Measurements from ENCODE around the gene PLEKHA6.
A peak's percentile ranks its signal among the peaks of the same experiment; 100 is the strongest.

PLEKHA6 gene

GRCh38 chr1:204203206-204203767 lies 156.4 kb downstream of the PLEKHA6 start:
- no peak for DNase-seq

DNA sequence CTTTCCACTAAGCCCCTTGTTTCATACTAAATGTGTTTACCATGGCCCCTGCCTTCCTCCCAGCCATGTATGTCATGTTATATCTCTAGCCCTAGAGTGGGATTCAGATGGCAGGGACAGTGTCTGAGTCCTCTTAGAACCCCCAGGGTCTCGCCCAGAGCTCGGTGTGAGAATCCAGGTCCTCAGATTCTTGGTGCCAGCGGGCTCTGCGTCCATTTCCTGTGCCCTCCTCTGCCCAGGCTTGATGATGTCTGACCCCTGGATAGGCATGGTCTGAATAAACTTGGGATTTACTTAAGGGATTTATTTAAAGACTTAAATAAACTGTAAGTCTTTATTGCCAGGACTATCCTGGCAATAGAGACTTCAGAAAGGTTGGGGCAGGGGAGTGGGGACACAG lies 157.2 kb downstream of the PLEKHA6 start:
- no peak for DNase-seq

GRCh38 chr1:204201348-204202040 lies 158.2 kb downstream of the PLEKHA6 start:
- no peak for DNase-seq

- no peak for DNase-seq
Observed at GRCh38 chr1:204199579-204199978, 160.2 kb downstream of the PLEKHA6 start.

DNA sequence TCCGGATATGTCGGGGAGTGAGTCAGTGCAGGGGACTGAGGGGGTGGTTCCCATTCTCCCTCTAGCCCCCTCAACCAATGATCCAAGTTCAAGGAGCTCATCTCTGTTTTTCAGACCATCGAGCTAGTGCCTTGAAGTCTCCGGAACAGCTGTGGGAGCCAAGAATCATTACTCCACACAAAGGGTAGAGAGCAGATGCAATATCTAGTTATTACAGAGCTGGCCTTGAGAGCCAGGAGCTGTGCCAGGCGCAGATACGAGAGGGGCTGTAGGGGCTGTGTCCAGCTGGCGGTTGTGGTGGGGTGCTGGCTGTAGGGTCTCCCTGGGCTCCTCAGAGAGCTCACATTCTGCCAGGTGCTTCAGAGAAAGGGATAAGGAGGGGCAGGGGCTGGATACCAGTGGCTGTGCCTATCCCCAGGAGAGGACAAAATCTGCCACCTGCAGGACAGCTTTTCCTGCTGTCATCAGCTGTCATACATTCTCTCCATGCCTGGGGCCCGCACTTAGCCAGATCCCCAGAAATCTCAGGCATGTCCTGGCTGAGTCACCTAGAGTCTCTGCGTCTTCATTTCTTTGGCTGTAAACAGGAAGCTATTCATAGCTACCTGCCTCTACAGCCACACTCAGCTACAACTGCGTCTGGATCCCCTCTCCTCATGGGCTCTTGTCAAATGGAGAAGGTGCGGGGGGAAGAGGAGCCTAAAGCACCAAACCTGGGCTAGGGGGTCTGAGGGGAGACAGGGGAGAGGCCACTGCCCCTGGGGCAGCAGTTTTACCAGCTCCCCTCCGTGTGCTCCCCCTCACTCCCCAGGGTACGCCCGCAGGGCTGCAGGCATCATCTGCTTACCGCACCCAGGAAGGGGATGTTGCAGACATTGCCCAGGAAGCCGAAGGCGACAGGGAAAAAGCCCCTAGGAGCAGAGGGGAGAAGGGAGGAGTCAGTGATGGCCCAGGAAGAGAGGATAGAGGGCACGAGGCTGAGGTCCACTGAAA lies 161.1 kb downstream of the PLEKHA6 start:
- no peak for DNase-seq

- DNase-seq = no peak
Observed at GRCh38 chr1:204197068-204197467, 162.7 kb downstream of the PLEKHA6 start.

DNA sequence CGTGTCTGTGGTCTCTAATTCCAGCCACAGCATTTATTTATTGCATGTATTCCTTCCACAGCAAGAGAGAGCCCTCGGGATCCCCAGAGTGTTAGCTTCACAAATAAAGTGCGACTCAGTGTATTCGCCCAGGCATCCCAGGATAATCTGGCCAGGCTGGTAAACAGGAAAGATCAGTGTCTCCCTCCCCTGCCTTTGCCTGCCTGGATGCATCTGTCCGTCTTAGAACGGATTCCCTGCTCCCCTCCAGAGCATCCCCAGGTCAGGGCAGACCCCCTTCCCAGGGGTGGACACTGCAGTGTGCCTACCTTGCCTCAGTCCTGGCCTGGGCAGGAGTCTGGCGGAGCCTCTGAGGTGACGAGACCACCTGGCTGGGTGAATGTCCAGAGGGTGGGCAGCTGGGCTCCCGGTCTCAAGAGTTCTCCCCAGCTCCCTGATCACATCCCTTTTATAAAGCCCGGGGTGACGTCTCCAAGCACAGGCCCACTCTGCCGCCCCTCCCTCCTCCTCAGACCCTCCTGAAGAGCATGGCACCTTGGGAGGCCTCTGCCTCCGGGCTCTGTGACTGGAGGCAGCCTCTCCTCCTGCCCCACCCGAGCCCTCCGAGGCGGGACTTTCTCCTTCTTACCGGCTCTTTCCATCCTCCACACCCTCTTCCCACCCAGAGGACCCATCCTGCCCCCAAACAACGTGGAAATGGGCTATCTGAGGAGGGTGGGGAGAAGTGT lies 163.5 kb downstream of the PLEKHA6 start, which contains the start of gene KISS1:
Gene KISS1, minus strand, starts transcription at position 424 of the 728 bp plus-strand sequence. CDS start 3,615 bp downstream, outside the sequence.
- no peak for DNase-seq

GRCh38 chr1:204194771-204195170 lies 165.0 kb downstream of the PLEKHA6 start:
- DNase-seq = no peak

GRCh38 chr1:204194080-204194479 lies 165.6 kb downstream of the PLEKHA6 start:
- DNase-seq = no peak

DNA sequence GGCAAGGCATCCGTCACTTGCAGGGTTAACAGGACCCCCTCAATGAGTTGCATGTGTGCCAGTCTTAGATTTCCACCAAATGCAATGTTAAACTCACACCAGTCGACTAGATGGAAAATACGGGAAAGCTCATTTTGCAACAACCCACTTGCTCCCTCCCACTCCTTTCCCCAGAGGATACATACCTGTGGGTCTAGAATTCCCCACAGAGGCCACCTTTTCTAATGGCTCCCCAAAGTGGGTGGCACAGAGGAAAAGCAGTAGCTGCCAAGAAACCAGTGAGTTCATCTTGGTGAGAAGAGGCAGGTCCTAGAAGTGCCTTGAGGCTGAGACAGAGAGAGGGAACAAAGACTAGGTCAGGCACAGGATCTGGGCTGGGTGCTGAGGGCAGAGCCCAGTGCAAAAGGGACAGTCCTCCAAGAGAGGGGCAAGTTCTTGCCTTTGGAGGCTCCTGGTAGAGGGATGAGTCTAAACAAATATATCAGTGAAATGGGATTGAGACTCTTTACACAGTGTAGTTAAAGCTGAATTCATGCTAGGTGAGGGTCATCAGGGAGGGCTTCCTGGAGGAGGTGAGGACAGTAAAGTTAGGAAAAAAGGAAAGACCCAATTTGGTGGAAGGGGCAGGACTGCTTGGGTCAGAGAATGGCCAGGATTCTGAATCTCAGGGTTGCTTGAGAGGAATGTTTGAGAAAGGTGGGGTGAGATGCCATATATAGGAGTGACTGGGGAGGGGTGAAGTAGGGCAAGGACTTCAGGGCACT lies 167.0 kb downstream of the PLEKHA6 start:
- no peak for DNase-seq

- no peak for DNase-seq
Observed at GRCh38 chr1:204192046-204192445, 167.7 kb downstream of the PLEKHA6 start.

GRCh38 chr1:204191456-204191855 lies 168.3 kb downstream of the PLEKHA6 start:
- DNase-seq = no peak

DNA sequence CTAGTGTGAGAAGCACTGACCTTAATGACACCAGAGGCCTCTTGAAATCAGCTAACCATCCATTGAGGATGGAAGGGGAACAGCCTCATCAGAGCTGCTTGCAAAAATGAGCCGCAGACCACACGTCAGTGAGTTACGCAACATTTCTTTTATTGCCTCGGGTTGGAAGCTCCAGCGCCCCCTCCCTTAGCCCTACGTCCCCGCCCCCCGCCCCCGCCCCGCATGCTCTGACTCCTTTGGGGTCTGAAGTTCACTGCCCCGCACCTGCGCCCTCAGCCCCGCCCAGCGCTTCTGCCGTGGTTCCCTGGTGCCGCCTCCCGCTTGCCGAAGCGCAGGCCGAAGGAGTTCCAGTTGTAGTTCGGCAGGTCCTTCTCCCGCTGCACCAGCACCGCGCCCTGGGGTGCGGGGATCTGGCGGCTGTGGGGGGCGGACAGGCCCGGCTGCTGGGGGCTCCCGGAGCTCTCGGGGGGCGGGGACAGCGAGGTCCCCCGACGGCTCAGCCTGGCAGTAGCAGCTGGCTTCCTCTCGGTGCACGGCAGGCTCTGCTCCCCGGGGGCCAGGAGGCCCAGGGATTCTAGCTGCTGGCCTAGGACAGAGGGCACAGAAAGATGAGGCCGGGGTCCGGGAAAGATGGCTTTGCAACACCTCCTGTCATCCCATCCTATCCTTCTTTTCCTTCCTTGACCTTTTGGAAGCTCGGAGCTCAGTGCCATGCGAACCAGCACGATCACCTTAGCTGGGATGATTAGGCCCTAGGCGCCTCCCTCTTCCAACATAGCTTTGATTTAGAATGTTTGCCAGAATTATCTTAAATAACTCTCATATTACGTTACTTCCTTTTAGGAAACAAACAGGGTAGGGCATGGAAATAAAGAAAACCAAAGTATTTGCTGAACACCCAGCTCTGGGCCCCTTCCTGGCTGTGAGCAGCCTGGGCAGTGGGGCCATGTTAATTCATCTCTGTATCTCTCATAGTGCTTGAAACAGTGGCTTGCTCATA lies 169.2 kb downstream of the PLEKHA6 start:
- DNase-seq = peak in 1 of 2 experiments; percentile 44

DNA sequence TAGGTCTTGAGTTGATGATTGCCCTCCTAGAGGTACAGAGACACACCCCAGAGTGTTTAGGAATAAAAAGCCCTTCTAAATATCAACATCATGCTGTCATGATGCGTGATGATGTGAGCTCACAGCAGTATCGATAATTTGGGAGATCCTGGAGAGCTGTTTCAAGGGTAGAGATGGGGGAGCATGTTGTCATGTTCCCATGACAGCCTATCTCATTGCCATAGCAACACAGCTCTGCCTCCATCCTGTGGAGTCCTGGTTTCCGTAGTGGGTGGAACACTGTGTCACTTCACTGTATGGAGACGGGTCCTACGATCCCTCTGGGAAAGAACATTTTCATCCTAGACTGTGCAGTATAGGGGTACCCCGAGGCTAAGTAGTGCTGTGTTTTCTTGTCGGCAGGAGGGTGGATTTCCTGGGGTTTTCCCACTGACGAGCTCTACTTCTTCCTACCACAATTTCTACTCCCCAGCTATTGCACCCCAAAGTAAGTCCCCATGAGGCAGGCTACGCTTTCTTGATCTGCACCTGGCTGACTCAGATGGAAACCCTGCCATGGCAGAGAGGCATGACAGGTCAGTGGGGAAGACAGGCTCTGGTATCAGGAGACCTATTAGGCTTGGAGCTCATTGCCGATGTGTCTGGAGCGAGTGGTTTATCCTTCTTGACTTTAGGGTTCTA lies 170.6 kb downstream of the PLEKHA6 start:
- peak in 1 of 2 experiments; percentile 26 for DNase-seq

DNA sequence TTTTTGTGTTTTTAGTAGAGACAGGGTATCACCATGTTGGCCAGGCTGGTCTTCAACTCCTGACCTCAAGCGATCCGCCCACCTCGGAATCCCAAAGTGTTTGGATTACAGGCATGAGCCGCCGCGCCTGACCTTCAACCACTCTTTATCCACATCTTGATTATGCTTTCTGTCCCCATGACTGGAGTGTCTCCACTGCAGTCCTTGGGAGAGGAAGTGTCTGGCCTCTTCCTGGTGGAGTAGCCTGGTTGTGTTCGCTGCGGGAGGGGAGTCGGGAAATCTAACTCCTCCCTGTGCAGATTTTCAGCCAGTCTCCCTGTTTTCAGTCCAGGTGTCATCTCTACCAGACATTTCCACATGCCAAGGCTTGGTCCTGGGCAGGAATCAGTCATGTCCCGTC lies 173.1 kb downstream of the PLEKHA6 start:
- DNase-seq = no peak

DNA sequence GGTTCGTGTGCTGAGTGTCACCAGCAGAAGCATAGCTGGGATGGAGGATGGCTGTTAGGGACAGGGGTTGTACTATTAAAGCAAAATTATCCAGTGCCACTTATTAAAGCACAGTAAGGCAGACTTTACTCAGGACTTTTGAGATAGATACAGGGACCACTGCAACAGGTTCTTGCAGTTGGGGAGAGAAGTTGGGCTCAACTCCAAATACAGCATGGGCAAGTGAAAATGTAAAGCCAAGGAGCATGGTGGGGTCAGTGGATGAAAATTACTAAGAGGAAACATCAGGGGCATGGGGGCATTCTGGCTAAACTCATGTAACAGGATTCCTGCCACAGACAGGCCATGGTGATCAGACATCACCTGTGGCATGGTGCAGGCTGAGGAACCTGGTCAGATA lies 178.6 kb downstream of the PLEKHA6 start:
- no peak for DNase-seq

DNA sequence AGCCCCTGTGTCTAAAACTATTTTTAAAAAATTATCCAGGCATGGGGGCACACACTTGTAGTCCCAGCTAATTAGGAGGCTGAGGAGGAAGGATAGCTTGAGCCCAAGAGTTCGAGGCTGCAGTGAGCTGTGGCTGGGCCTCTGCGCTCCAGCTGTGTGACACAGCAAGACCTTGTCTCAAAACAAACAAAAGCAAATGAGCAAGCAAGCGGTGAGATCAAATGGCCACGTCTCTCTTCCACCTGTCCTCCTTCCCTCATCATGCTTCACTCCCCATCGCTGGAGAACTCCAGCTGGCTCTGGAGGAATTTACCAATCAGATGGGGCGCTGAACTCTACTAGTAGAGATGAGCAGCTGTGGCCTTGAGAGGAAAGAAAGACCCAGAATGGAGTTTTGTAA lies 179.6 kb downstream of the PLEKHA6 start:
- no peak for DNase-seq

GRCh38 chr1:204178487-204179281 lies 181.0 kb downstream of the PLEKHA6 start:
- DNase-seq = no peak

DNA sequence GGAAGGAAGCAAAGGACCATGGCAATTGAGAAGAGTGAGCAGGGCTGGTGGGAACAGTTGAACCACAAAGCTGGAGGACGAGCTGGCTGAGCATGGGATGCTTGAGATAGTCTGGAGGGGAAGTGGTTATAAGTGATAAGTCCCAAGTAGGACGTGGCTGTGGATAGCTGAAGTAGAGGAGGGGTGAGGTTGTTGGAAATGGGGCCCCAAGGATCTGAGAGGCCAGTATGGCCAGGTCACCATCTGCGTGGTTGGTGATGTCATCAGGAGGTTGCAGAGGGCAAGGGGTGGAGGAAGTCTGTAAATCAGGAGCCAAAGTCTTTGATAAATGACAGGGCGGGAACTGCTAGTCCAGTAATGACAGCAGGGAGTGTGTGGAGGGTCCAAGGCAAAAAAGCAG lies 182.6 kb downstream of the PLEKHA6 start:
- no peak for DNase-seq

Measured in activated T-cell treated with anti-CD3 and anti-CD28 coated beads, Interleukin-2, amount 50 U/mL, for 48 hours (primary cell).